HepG2 (cell line): Measurements from ENCODE around the gene CADPS2. TPM values are rescaled to one million over a fixed set of nuclear protein-coding genes. Genes with fewer than 3 reads are reported as not detected.

Experiments
- ATAC-seq: fragments of 200-7000 bp; cut with Tn5 transposase; 3 replicates; pipeline ENCODE4 v1.9.1; 2020; ENCODE audit warnings: mild to moderate bottlenecking, moderate library complexity
- BruUV-seq: library from RNA; stranded (reverse); fragments of 400-500 nt; replicated peaks from 2 replicates; lab custom pipeline; 2021; lab: Mats Ljungman, UMichigan
- CTCF ChIA-PET: fragments of 300-600 bp; formaldehyde crosslinking; extraction: SDS; loops from one replicate; lab custom pipeline; 2021; ENCODE audit warnings: low total read pairs, inconsistent platforms, low intra/inter-chr PET ratio; lab: Yijun Ruan, JAX
- POLR2A ChIA-PET: fragments of 350-600 bp; sonication (Branson Sonifier 250); formaldehyde crosslinking; loops from one replicate; lab custom pipeline; 2020; ENCODE audit warnings: antibody characterized with exemption, inconsistent platforms; lab: Yijun Ruan, JAX
- DNase-seq: peaks from one replicate; pipeline ENCODE4 v3.0.0-alpha.2; 2015; ENCODE audit warnings: low spot score
- FAIRE-seq: peaks from 3 replicates; lab custom pipeline; 2011; peaks lifted over from hg19 to GRCh38; lab: Jason Lieb, UNC
- H2AFZ ChIP-seq: one replicate; pipeline ENCODE4 v1.6.1; 2011; ENCODE audit warnings: low read length, inconsistent platforms
- H3K27ac ChIP-seq: fragments of 300-600 bp; 3 replicates; pipeline ENCODE4 v1.8.0; 2011; ENCODE audit warnings: mixed run types, mild to moderate bottlenecking, mixed read lengths, low read length, inconsistent platforms; ENCODE audit not compliant: insufficient read depth; ENCODE audit errors: extremely low read length
- H3K27me3 ChIP-seq, 2 experiments: fragments of 200-600 bp in 1 of 2; 2 replicates in 1 of 2; 3 replicates in 1 of 2; pipeline versions ENCODE4 v1.6.0 to v1.8.0; 2011; ENCODE audit warnings: low read length in 2 of 2, mild to moderate bottlenecking in 2 of 2, moderate library complexity in 2 of 2, inconsistent platforms in 1 of 2; ENCODE audit not compliant: insufficient read depth in 2 of 2, control insufficient read depth in 1 of 2
- H3K36me3 ChIP-seq, 2 experiments: fragments of 200-600 bp in 1 of 2; replicated peaks in 1 of 2; 2 replicates in 1 of 2; 3 replicates in 1 of 2; pipeline versions ENCODE4 v1.5.1 to v1.8.0; 2011; ENCODE audit warnings: low read length in 2 of 2, inconsistent platforms in 1 of 2; ENCODE audit not compliant: insufficient read depth in 2 of 2, control insufficient read depth in 1 of 2
- H3K4me1 ChIP-seq: 2 replicates; pipeline ENCODE4 v1.5.1; 2012; ENCODE audit warnings: low read length, inconsistent platforms; ENCODE audit not compliant: insufficient read depth
- H3K4me2 ChIP-seq: 2 replicates; pipeline ENCODE4 v1.6.0; 2011; ENCODE audit warnings: low read depth, low read length, inconsistent platforms
- H3K4me3 ChIP-seq, 3 experiments: fragments of 200-600 bp in 1 of 3; sonication (generic), shearing (Covaris generic) in 1 of 3; replicated peaks in 1 of 3; 2 replicates each; pipeline ENCODE4 v1.5.1; 2011 to 2016; ENCODE audit warnings: low read length in 3 of 3, inconsistent platforms in 2 of 3, low read depth in 2 of 3, mild to moderate bottlenecking in 2 of 3, control low read depth in 1 of 3, mixed read lengths in 1 of 3; ENCODE audit not compliant: insufficient read depth in 1 of 3
- H3K79me2 ChIP-seq: one replicate; pipeline ENCODE4 v1.6.1; 2011; ENCODE audit warnings: low read length, inconsistent platforms; ENCODE audit not compliant: insufficient read depth
- H3K9ac ChIP-seq: 2 replicates; pipeline ENCODE4 v1.6.0; 2011; ENCODE audit warnings: mild to moderate bottlenecking, low read depth, low read length, inconsistent platforms; ENCODE audit not compliant: insufficient read depth
- H3K9me3 ChIP-seq: 2 replicates; pipeline ENCODE4 v1.5.1; 2012; ENCODE audit warnings: mild to moderate bottlenecking, low read length
- H4K20me1 ChIP-seq: 2 replicates; pipeline ENCODE4 v1.6.0; 2011; ENCODE audit warnings: inconsistent platforms, mild to moderate bottlenecking, low read length, moderate library complexity; ENCODE audit not compliant: insufficient read depth
- CHCHD3 ChIP-seq: sonication (generic); formaldehyde crosslinking; IDR thresholded peaks from 2 replicates; pipeline ENCODE4 v1.8.0; 2022; ENCODE audit warnings: mild to moderate bottlenecking, missing genetic modification reagents, moderate library complexity
- ELF4 ChIP-seq: sonication (generic); formaldehyde crosslinking; IDR thresholded peaks from 2 replicates; pipeline ENCODE4 v1.5.0; 2020; ENCODE audit warnings: missing genetic modification reagents, mild to moderate bottlenecking, moderate library complexity, borderline replicate concordance
- GATAD2A ChIP-seq: IDR thresholded peaks from 2 replicates; pipeline ENCODE4 v1.6.1; 2016
- HNRNPH1 ChIP-seq: fragments of 200-400 bp; formaldehyde crosslinking; optimal IDR thresholded peaks from 2 replicates; pipeline ENCODE3; 2017; ENCODE audit warnings: mild to moderate bottlenecking, low read depth, low read length
- MEIS2 ChIP-seq: sonication (generic); formaldehyde crosslinking; IDR thresholded peaks from 2 replicates; pipeline ENCODE4 v1.9.0; 2021; ENCODE audit warnings: mild to moderate bottlenecking, missing genetic modification reagents
- TFAP4 ChIP-seq: sonication (generic); IDR thresholded peaks from 2 replicates; pipeline ENCODE4 v1.6.1; 2016; ENCODE audit warnings: low read depth, borderline replicate concordance
- ZIK1 ChIP-seq: sonication (generic); formaldehyde crosslinking; IDR thresholded peaks from 2 replicates; pipeline ENCODE4 v1.5.0; 2020; ENCODE audit warnings: mild to moderate bottlenecking, low read depth, missing genetic modification reagents, borderline replicate concordance
- ZNF180 ChIP-seq: sonication (generic); formaldehyde crosslinking; IDR thresholded peaks from 2 replicates; pipeline ENCODE4 v1.4.0; 2020; ENCODE audit warnings: low read depth, missing genetic modification reagents, borderline replicate concordance
- ZNF652 ChIP-seq: IDR thresholded peaks from 2 replicates; pipeline ENCODE4 v1.6.1; 2016; ENCODE audit warnings: low read depth, borderline replicate concordance
- WGBS: methylation state at CpG from one replicate; pipeline ENCODE4 v1.1.6; 2017; ENCODE audit warnings: low lambda C conversion rate; 5-methylcytosine and 5-hydroxymethylcytosine counted together
- in situ Hi-C: cut with HindIII; loops from 2 replicates; pipeline ENCODE4 v1.10.0; 2017; ENCODE audit warnings: low pct_unique_long_range_greater_than_20kb; ENCODE audit not compliant: extremely low pct_ligation_motif_present
- intact Hi-C: fragments of 100-400 bp; cut with micrococcal nuclease; formaldehyde crosslinking; loops from one replicate; pipeline ENCODE4 v1.10.0; 2022; ENCODE audit not compliant: unreplicated experiment
- polyA plus RNA-seq, 8 experiments: library from polyadenylated mRNA; depleted of rRNA in 3 of 8; stranded (reverse) in 7 of 8; unstranded in 1 of 8; fragments of >200 nt; fragmentation: Illumina TruSeq in 4 of 8; extraction: Trizol in 4 of 8; gene quantifications; 2 replicates each; pipeline versions ENCODE4 v1.2.1 to v1.2.3, GENCODE V29; 2011 to 2016; ENCODE audit warnings: low read depth in 4 of 8, missing spikeins in 1 of 8, mixed read lengths in 1 of 8; ENCODE audit not compliant: insufficient read depth in 1 of 8
- total RNA-seq, 5 experiments: library from RNA; depleted of rRNA; stranded (reverse); fragments of >200 nt; fragmentation: Illumina TruSeq; extraction: Trizol; gene quantifications; 2 replicates each; pipeline ENCODE4 v1.2.3, GENCODE V29; 2016; ENCODE audit warnings: low read depth in 1 of 5

CADPS2 gene
- total and polyA plus RNA-seq, 2 of the 13 experiments (the other 11 are each of a cell fraction or from before 2014, with no cell fraction given), result 17.6 to 43.8 TPM

DNA sequence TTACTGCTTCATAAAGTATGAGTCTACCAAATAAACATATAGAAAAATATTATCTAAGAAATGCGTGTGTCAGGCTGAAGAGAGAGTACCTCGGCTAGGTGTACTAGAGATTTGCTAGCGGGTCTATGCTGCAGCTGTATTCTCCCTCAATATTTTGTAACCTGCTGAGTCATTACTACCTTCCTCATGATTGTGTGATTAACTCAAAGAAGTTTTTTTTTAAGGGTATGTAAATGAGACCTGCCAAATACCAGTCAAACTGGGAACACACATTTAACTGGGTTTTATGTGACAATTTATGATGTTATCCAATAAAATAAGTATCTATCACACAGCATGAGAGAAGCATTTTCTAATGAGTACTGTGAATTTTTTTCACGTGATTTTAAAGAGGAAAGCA lies 367.8 kb downstream of the CADPS2 start (continued):
- TF ChIP-seq MEIS2 (CRISPR knock-in tag), result no peak

DNA sequence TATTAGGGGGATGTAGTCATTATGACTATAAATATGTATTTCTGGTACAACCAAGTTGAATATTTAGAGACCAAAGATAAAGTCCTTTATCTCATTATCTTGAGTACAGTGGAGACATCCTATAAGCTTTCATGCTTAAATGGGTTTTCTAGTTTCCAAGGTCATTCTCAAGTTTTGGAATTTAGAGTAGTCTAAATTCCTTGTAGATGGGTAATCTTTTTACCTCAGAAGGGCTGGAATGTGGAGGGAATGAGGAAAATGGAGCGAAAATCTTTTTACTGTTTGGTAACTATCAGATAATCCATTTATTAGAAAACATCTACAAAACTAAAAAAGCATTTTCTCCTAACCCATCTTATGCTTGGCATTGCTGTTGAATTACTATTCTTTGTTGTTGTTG lies 368.7 kb downstream of the CADPS2 start:
- ChIA-PET POLR2A (no interaction called here), CTCF (no interaction called here)
- Histone ChIP-seq H3K9ac (no peak overlapping the region), H3K9me3 (no peaks in the 10 kb centered on the region), H3K79me2 (no peaks in the 10 kb centered on the region), H2AFZ (no peak overlapping the region), H3K4me2 (no peak overlapping the region), H4K20me1 (no peaks in the 10 kb centered on the region), H3K27ac (no peak overlapping the region), H3K4me3 (no peak overlapping the region), H3K4me1 (peaks cover 9% of the 10 kb centered on the region), H3K36me3 (no peaks in the 10 kb centered on the region), H3K27me3 (no peaks in the 10 kb centered on the region)
- WGBS, result 67% methylated on average over 1 of the region's 1 CpG
- intact Hi-C loops, result no loop called here
- FAIRE-seq (no peak), ATAC-seq (no peak), DNase-seq (no peak)
- no TSS peak for BruUV-seq
- TF ChIP-seq TFAP4 (no peak), HNRNPH1 (no peak), ZNF180 (CRISPR knock-in tag) (no peak), GATAD2A (no peak), ZIK1 (CRISPR knock-in tag) (no peak), CHCHD3 (CRISPR knock-in tag) (no peak), ZNF652 (CRISPR knock-in tag) (no peak), ELF4 (CRISPR knock-in tag) (no peak)
- in situ Hi-C loops, result no loop called here
